ENCODE data around the gene ACSF3.

The ACSF3 gene

GRCh38 chr16:89137666-89138512 is 44.2 kb downstream of the ACSF3 start:
- Histone ChIP-seq H3K27ac (ENCODE audit: extremely low read depth, low read depth, low read length) (no peak overlapping the region), H3K36me3 (ENCODE audit: control insufficient read depth in 2 of 2, insufficient read depth in 1 of 2, low read length in 2 of 2) (peaks cover 0 to 67% of the 10 kb centered on the region in 2 experiments; a peak in 1 of 3 replicates), H3K9me3 (ENCODE audit: control insufficient read depth, insufficient read depth, low read depth, low read length) (no peaks in the 10 kb centered on the region), H3K4me1 (ENCODE audit: control insufficient read depth, insufficient read depth, low read length) (no peaks in the 10 kb centered on the region), H3K4me3 (ENCODE audit: low read depth, low read length) (no peak overlapping the region)
- CTCF ChIA-PET = interaction anchor here (0.6 kb wide), 2 partner anchors 334 to 468 kb away, joined by 3 read pairs; partner anchors contain the start of gene CDT1
- POLR2A ChIA-PET = interaction anchor here (0.6 kb wide), 1 partner anchor 331 kb away, joined by 3 read pairs; no protein-coding TSS in a partner anchor
- TF ChIP-seq GLIS2 (tag by site-specific recombination; IDR thresholded peaks at IDR 0.05) (no peak), ZNF645 (tag by site-specific recombination; IDR thresholded peaks at IDR 0.05) (no peak), ZNF133 (tag by site-specific recombination; IDR thresholded peaks at IDR 0.05) (no peak), ZNF677 (tag by site-specific recombination; IDR thresholded peaks at IDR 0.05) (no peak), REST (tag by site-specific recombination; IDR thresholded peaks at IDR 0.05) (no peak), ZNF184 (tag by site-specific recombination; IDR thresholded peaks at IDR 0.05) (no peak), TSHZ1 (tag by site-specific recombination; IDR thresholded peaks at IDR 0.05; ENCODE audit: borderline replicate concordance) (no peak), ZNF423 (tag by site-specific recombination; IDR thresholded peaks at IDR 0.05) (no peak), ZNF302 (tag by site-specific recombination; IDR thresholded peaks at IDR 0.05; ENCODE audit: low read depth) (no peak), BCL11B (tag by site-specific recombination; IDR thresholded peaks at IDR 0.05; ENCODE audit: low read depth) (no peak)

GRCh38 chr16:89138513-89138795 is 44.8 kb downstream of the ACSF3 start:
- peaks cover 0 to 66% of the 10 kb centered on the region in 2 experiments; a peak in 1 of 3 replicates for H3K36me3 ChIP-seq (ENCODE audit: control insufficient read depth in 2 of 2, insufficient read depth in 1 of 2, low read length in 2 of 2)
- CTCF ChIA-PET = no interaction called here

More at GRCh38 chr16:89138513-89138795, 44.8 kb downstream of the ACSF3 start:
- Histone ChIP-seq H3K4me1 (ENCODE audit: control insufficient read depth, insufficient read depth, low read length) (no peaks in the 10 kb centered on the region), H3K9me3 (ENCODE audit: control insufficient read depth, insufficient read depth, low read depth, low read length) (no peaks in the 10 kb centered on the region), H3K27ac (ENCODE audit: extremely low read depth, low read depth, low read length) (no peak overlapping the region), H3K4me3 (ENCODE audit: low read depth, low read length) (no peak overlapping the region)
- TF ChIP-seq ZNF280C (tag by site-specific recombination; IDR thresholded peaks at IDR 0.05) = no peak
- TF ChIP-seq ZNF544 (tag by site-specific recombination; IDR thresholded peaks at IDR 0.05) = no peak
- no peak for TF ChIP-seq ZNF26 (tag by site-specific recombination; IDR thresholded peaks at IDR 0.05)
- TF ChIP-seq ZNF292 (tag by site-specific recombination; IDR thresholded peaks at IDR 0.05; ENCODE audit: borderline replicate concordance, low read depth) = no peak
- POLR2A ChIA-PET = no interaction called here
